Hematopoietic multipotent progenitor cell treated with erythropoietin and hydrocortisone succinate and interleukin-3 and kit ligand, for 4 days (in vitro differentiated cells): Measurements from ENCODE around the gene ATP4A.

Source experiments
- DNase-seq: peaks from one replicate; pipeline ENCODE4 v3.0.0-alpha.2; 2015

ATP4A gene

GRCh38 chr19:35565016-35565856, 1.8 kb upstream of the ATP4A start:
- DNase-seq, result no peak

DNA sequence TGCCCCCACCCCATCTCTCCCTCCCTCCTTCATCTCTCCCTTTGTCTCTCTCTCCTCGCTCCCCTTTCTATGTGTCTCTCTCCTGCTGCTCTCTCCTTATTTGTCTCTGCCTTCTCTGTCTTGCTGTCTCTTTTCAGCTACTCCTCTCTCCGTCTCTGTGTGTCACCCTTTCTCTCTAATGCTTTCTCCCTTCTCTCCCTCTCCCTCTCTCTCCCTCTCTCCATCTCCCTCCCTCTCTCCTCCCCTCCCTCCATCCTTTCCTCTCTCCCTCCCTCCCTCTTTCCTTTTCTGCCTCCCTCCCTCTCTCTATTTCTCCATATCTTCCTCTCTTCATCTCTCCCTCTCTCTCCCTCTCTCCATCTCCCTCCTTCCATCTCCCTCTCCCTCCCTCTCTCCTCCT, 682 bp downstream of the ATP4A start:
- DNase-seq, result no peak

DNA sequence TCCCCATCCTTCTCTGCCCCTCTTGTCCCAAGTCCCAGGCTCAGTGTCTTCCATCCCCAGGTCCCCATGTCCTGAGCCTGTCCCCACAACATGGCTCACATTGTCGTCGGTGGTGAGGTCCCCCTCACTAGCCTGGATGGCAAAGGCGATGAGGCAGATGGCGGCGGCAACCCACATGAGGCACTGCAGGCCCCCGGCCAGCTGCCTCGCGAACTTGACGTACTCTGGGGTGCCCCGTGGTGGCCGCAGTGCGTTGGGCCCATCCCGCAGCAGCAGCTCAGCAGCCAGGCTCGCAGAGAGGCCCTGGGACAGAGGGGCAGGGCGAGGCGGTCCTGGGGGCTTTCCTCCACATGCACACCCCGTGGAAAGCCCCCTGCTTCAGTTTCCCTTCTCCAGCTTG, 1.1 kb downstream of the ATP4A start:
- DNase-seq, result no peak

DNA sequence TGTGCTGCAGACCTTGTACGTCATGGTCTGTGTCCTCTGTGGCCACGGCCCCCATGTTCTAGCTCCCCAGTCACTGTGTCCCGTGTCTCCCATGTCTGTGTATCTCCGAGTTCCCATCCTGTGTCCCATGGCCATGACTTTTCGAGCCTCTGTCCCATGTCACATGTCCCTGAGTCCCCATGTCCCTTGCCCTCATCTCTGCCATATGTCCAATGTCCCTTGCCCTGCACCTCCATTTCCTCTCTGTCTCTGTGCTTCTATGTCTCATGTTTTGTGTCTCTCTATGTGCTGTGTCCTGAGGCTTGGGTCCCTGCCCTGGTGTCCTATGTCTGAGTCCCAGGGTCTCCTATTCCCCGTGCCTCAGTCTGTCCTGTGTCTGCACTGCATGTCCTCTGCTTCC, 2.0 kb downstream of the ATP4A start:
- DNase-seq, result no peak

- DNase-seq, result no peak
Observed at GRCh38 chr19:35560677-35561076, 2.8 kb downstream of the ATP4A start.

GRCh38 chr19:35560271-35560670, 3.2 kb downstream of the ATP4A start:
- no peak for DNase-seq

GRCh38 chr19:35559781-35560180, 3.7 kb downstream of the ATP4A start:
- no peak for DNase-seq

DNA sequence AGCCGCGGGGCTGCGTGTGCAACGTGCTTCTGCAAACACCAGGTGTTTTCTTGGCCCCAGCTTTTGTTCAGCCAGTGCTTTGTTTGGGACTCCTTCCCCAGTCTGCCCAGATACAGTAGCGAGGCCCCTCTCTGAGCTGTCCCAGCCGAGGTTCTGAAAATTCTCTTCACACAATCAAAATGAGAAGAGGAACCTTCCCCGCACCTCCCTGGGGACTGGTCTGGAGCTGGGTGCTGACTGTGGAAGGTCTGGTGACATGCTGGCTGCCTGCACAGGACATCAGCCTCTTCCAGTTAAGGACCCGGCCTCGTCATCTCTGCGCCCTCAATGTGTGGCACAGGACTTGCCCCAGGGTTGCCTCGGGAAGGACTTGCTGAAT, 4.2 kb downstream of the ATP4A start:
- no peak for DNase-seq

GRCh38 chr19:35558400-35559280, 4.8 kb downstream of the ATP4A start:
- no peak for DNase-seq

DNA sequence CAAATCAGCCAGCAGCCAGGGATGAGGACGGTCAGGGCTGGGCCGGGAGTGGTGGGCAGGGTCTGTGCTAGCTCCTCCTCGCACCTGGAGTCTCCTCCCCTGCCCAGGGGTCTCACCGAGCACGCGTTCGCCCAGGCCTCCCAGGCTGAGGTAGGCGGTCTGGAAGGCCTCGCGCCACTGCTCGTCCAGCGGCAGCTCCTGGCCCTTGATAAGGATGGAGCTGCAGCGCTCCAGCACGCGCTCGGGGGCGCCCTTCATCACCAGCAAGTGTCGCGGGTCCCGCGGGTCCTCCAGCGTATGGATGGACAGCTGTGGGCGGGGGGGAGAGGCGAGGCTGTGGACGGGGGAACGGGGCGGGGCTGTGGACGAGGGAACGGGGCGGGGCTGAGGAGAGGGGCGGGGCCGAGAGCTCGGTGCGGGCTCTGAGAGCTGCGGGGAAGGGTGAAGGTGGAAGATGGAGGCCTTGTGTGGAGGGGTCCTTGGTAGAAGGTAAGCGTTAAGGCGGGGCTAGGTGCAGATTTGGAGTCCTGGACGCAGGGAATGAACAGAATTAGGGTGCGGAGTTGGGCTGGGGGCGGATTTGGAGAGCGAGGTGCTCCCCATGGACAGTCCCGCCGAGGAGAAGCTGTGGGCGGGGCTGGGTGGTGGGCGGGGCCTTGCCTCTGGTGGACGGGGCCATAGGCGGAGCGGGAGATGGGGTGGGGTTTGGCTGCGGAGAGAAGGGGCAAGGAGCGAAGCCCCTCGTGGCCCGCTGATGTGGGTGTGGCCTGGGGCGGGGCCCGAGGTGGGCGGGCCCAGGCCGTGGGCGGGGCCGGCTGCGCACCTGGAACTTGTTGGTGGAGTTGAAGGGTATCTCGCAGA, 5.7 kb downstream of the ATP4A start:
- DNase-seq, result peak; percentile 80

DNA sequence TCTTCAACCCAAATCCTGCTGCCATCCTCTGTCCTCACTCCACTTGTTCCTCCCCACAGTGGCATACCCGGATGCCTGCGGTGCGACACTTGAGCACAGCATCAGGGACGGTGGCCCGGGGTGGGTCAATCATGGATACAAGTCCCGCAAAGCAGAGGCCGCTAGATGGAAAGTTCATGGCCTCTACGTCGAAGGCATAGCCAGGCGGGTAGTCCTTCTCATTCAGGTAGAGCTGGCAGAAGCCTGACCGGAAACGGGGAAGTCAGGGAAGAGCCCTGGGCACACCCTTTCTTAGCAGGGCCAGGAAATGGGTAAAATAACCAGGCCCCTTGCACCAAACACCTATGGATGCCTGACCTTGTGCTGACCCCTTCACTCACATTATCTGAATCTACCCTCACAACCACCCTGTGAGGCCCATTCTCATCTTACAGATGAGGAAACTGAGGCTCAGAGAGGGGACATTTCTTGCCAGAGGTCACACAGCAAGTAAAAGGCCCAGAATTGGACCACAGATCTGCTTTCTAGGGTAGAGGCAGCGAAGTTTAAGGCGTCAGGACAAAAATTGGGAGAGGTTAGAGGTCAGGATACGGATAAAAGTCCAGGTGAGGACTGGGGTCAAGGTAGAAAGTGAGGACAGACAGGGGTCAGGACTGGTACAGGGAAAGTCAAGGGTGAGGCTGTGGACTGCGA, 6.5 kb downstream of the ATP4A start:
- DNase-seq, result no peak

DNA sequence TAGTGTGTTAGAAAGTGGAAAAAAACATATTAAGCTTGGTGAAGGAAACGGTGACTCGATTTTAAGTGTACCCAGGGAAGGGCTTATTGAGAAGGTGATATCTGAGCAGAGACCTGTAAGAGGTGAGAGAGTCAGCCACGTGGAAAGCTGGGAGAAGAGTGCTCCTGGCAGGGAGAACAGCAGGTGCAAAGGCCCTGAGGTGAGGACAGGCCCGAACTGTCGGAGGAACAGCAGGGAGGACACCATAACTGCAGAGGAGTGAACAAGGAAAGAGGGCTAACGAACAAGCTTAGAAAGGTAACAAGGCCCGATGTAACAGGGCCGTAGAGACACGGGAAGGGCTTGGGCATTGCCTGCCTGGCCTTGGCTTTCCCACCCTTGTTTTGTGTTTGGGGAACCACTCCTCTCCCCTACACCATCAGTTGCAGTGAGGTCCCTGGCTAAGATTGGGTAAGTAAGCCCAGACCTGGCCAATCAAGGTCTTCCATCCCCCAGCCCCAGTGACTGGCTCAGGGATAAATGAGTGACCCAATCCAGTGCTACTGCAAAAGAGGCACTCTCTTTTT, 7.3 kb downstream of the ATP4A start:
- no peak for DNase-seq

GRCh38 chr19:35555301-35556005, 8.0 kb downstream of the ATP4A start:
- DNase-seq, result peak; percentile 52

- no peak for DNase-seq
Observed at GRCh38 chr19:35554076-35554475, 9.4 kb downstream of the ATP4A start.

DNA sequence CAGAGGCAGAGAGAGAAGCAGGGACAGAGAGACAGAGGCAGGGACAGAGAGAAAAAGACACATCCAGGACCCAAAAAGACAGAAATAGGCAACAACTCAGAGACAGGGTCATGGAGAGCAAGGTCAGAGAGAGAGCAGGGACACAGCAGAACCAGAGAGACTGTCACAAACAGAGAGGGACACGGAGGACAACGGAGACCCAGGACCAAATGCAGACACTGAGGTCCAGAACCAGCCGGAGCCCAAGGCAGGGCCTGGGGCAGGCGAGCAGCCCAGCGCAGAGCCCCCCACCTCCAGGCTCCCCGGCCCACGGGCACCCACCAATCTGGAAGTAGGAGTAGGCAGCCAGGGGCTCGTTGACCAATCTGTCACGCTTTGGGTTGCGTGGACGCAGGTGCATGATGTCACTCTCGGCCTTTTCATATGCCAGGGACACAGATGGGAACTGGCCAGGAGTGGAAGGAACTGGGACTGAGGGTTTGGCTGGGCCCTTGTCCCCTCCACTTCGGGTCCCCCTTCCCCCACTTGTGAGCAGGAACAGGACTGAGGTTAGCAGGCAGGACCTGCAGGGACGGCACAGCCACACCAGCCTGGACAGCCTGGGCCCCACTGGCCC, 10.0 kb downstream of the ATP4A start:
- no peak for DNase-seq

DNA sequence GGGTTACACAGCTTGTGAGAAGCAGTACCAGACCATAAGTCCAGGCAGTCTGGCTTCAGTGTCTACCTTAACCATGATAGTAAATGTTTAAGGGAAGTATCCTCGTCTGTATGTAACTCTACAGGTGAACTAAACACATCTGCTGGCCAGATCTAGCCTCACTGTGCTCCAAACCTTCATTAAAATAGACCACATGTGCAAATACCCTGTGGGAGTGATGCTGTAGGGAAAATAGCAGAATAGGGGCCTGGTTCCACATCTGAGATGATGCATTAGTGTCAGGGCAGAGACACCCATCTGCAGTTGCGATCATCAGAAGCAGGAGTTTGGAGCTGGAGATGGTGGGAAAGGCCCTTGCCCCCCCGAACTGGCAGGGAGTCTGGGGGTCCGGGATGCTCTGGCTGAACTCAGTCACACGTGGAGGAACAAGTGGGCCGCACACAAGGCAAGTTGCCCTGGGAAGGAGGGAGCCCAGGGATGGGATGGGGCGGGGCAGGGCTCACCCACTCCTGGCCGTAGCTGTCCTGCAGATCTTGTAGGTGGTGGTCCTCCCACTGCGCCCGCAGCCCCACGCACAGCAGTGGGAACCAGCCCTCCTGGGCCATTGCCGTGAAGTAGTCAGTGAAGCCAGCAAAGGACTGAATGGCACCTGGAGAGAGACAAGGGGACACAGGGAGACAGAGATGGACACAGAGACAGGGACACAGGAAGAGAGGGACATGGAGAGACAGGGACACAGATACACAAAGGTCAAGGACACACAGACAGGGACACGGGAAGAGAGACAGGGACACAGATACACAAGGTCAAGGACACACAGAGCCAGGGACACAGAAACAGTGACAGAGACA, 10.7 kb downstream of the ATP4A start:
- no peak for DNase-seq

DNA sequence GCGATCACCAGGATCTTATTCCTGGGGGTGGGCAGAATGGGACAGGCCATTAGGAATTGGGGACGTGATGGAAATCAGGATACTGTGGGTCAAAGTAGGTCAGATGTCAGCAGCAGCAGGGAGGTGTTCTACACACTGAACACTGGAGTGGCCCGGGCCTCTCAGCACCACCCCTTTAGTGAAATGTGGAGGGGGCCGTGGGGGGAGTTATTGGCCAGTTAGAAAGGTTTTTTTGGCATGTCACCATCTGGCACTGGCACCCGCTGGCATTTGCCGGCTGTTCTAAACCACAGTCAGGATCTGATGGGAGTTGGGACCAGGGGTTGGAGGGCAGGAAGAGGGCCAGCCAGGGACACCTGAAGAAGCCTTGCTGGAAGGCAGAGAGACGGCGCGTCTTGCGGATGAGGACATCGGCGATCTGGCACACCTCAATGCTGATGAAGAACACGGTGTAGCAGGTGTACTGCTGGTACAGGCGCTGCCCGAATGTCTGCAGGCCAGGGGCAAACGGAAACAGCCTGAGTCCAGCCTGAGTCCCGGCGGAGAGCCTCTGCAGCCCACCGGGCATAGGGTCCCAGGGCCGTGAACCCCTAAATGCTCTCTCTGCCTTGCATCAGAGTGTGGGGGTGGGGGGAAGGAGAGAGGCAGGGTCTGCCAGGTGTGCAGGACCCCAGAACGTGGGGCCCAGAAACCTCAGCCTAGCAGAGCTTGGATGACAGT, 12.2 kb downstream of the ATP4A start:
- no peak for DNase-seq

DNA sequence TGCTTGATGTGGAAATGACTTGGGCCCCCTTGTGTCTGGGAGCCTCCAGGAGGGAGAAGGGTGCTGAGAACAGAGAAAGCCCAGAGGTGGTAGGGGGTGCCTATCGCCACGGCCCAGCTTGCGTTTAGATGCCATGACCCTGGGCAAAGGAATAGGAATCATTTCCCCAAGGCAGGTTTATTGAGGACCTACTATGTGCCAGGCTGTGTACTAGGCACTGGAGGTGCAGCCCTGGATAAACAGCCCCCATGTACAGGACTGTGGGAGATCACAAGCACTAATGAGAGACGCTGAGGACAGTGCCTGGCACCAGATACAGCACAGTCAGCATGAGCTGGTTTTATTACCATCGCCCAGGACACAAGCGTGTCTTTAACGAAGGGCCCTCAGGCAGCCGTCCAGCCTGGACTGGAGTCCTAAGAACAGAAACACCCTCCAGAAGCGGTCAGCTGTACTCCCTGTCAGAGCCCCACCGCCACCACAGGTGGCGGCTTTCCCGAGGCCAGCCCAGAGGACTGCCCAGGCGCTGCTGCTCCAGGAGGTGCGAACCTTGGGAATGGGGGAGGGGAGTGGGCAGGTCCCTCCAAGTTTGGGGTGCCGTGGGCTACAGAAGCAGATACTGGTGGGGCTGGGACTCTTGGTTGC, 13.5 kb downstream of the ATP4A start:
- DNase-seq, result no peak
